HepG2 (cell line): Measurements from ENCODE around the gene PYGO1. TPM values are rescaled to one million over a fixed set of nuclear protein-coding genes. Genes with fewer than 3 reads are reported as not detected.

ENCODE experiments used
- AGO2 ChIP-seq: fragments of 200-400 bp; formaldehyde crosslinking; optimal IDR thresholded peaks from 2 replicates; pipeline ENCODE3; 2017; ENCODE audit warnings: mild to moderate bottlenecking, low read depth, low read length, moderate library complexity
- BRF2 ChIP-seq: sonication (generic); formaldehyde crosslinking; IDR thresholded peaks from 2 replicates; pipeline ENCODE4 v1.8.1; 2022; ENCODE audit warnings: mild to moderate bottlenecking, missing genetic modification reagents
- ERF ChIP-seq: IDR thresholded peaks from 2 replicates; pipeline ENCODE4 v1.6.1; 2018; ENCODE audit warnings: missing biosample characterization, missing genetic modification reagents
- NR2C2 ChIP-seq: sonication (generic); formaldehyde crosslinking; IDR thresholded peaks from 2 replicates; pipeline ENCODE4 v1.4.0; 2020; ENCODE audit warnings: missing genetic modification reagents, mild to moderate bottlenecking, moderate library complexity, borderline replicate concordance
- ONECUT2 ChIP-seq: sonication (generic); formaldehyde crosslinking; IDR thresholded peaks from 2 replicates; pipeline ENCODE4 v1.4.0; 2020; ENCODE audit warnings: missing genetic modification reagents
- RORA ChIP-seq: sonication (generic); formaldehyde crosslinking; IDR thresholded peaks from 2 replicates; pipeline ENCODE4 v1.5.0; 2020; ENCODE audit warnings: mild to moderate bottlenecking, missing genetic modification reagents, moderate library complexity
- SP2 ChIP-seq: sonication (generic); formaldehyde crosslinking; IDR thresholded peaks from 2 replicates; pipeline ENCODE4 v1.5.1; 2020; ENCODE audit warnings: mild to moderate bottlenecking, missing genetic modification reagents
- TGIF2 ChIP-seq: IDR thresholded peaks from 2 replicates; pipeline ENCODE4 v1.6.1; 2016; ENCODE audit warnings: control low read depth, missing compliant biosample characterization
- ZFP41 ChIP-seq: sonication (generic); formaldehyde crosslinking; IDR thresholded peaks from 2 replicates; pipeline ENCODE4 v1.4.0; 2020; ENCODE audit warnings: mild to moderate bottlenecking, missing genetic modification reagents, borderline replicate concordance
- ZMAT3 ChIP-seq: sonication (generic); formaldehyde crosslinking; conservative IDR thresholded peaks from 2 replicates; pipeline ENCODE4 v1.7.0; 2021; ENCODE audit warnings: missing genetic modification reagents
- ZNF264 ChIP-seq: sonication (generic); formaldehyde crosslinking; IDR thresholded peaks from 2 replicates; pipeline ENCODE4 v1.4.0; 2020; ENCODE audit warnings: missing genetic modification reagents
- ZNF703 ChIP-seq: sonication (generic); formaldehyde crosslinking; IDR thresholded peaks from 2 replicates; pipeline ENCODE4 v1.5.1; 2020; ENCODE audit warnings: missing genetic modification reagents, mild to moderate bottlenecking, moderate library complexity, borderline replicate concordance
- polyA plus RNA-seq, 8 experiments: library from polyadenylated mRNA; depleted of rRNA in 3 of 8; stranded (reverse) in 7 of 8; unstranded in 1 of 8; fragments of >200 nt; fragmentation: Illumina TruSeq in 4 of 8; extraction: Trizol in 4 of 8; gene quantifications; 2 replicates each; pipeline versions ENCODE4 v1.2.1 to v1.2.3, GENCODE V29; 2011 to 2016; ENCODE audit warnings: low read depth in 4 of 8, missing spikeins in 1 of 8, mixed read lengths in 1 of 8; ENCODE audit not compliant: insufficient read depth in 1 of 8
- total RNA-seq, 5 experiments: library from RNA; depleted of rRNA; stranded (reverse); fragments of >200 nt; fragmentation: Illumina TruSeq; extraction: Trizol; gene quantifications; 2 replicates each; pipeline ENCODE4 v1.2.3, GENCODE V29; 2016; ENCODE audit warnings: low read depth in 1 of 5
- TF ChIP-seq, protein P1 (sequence below): IDR thresholded peaks from 2 replicates; pipeline ENCODE4 v1.4.0; 2020; ENCODE audit warnings: mild to moderate bottlenecking, missing genetic modification reagents
- TF ChIP-seq, protein P2 (sequence below): sonication (generic); formaldehyde crosslinking; IDR thresholded peaks from 2 replicates; pipeline ENCODE4 v1.9.0; 2021; ENCODE audit warnings: missing genetic modification reagents, borderline replicate concordance

The PYGO1 gene
- total and polyA plus RNA-seq, 2 of the 13 experiments (the other 11 are each of a cell fraction or from before 2014, with no cell fraction given): 1.1 to 1.8 TPM

DNA sequence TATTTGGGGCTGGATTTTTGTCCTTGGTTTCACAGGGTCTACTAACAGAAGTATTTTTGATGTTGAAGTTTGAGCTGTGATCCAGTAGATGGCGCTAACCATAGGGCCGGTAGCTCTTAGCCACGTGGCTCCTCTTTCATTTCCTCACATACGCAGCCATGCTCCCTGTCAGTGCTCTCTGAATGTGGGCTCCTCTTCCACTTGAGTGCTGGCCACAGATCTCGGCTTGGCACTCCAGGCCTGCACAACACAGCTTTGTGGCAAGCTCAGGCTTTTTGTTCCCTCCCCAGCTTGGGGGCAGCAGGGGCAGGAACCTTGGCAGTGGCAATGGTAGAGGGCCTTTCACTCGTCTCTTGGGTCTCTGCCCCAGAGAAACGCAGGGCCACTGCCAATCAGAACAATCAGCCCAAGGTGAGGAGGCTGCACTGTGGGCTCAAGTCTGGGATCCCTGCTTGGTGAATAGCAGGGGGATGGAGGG, 61.5 kb downstream of the PYGO1 start (continued):
- 0 out of 2 replicates have a peak, but pooled peaks have one; percentile 51 for TF ChIP-seq ZFP41 (CRISPR knock-in tag)
- TF ChIP-seq ZMAT3 (CRISPR knock-in tag): no peak
- TF ChIP-seq, protein P1, sequence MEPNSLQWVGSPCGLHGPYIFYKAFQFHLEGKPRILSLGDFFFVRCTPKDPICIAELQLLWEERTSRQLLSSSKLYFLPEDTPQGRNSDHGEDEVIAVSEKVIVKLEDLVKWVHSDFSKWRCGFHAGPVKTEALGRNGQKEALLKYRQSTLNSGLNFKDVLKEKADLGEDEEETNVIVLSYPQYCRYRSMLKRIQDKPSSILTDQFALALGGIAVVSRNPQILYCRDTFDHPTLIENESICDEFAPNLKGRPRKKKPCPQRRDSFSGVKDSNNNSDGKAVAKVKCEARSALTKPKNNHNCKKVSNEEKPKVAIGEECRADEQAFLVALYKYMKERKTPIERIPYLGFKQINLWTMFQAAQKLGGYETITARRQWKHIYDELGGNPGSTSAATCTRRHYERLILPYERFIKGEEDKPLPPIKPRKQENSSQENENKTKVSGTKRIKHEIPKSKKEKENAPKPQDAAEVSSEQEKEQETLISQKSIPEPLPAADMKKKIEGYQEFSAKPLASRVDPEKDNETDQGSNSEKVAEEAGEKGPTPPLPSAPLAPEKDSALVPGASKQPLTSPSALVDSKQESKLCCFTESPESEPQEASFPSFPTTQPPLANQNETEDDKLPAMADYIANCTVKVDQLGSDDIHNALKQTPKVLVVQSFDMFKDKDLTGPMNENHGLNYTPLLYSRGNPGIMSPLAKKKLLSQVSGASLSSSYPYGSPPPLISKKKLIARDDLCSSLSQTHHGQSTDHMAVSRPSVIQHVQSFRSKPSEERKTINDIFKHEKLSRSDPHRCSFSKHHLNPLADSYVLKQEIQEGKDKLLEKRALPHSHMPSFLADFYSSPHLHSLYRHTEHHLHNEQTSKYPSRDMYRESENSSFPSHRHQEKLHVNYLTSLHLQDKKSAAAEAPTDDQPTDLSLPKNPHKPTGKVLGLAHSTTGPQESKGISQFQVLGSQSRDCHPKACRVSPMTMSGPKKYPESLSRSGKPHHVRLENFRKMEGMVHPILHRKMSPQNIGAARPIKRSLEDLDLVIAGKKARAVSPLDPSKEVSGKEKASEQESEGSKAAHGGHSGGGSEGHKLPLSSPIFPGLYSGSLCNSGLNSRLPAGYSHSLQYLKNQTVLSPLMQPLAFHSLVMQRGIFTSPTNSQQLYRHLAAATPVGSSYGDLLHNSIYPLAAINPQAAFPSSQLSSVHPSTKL (CRISPR knock-in tag): 0 out of 2 replicates have a peak, but pooled peaks have one; percentile 15
- no peak for TF ChIP-seq BRF2 (CRISPR knock-in tag)
- peak; percentile 46; the same call in 1 of the 2 replicates for TF ChIP-seq ERF (CRISPR knock-in tag)
- TF ChIP-seq ZNF703 (CRISPR knock-in tag): no peak
- TF ChIP-seq RORA: no peak
- no peak for TF ChIP-seq ZNF264
- TF ChIP-seq, protein P2, sequence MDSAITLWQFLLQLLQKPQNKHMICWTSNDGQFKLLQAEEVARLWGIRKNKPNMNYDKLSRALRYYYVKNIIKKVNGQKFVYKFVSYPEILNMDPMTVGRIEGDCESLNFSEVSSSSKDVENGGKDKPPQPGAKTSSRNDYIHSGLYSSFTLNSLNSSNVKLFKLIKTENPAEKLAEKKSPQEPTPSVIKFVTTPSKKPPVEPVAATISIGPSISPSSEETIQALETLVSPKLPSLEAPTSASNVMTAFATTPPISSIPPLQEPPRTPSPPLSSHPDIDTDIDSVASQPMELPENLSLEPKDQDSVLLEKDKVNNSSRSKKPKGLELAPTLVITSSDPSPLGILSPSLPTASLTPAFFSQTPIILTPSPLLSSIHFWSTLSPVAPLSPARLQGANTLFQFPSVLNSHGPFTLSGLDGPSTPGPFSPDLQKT: no peak
- no peak for TF ChIP-seq SP2 (CRISPR knock-in tag)
- no peak for TF ChIP-seq ONECUT2 (CRISPR knock-in tag)
- no peak for TF ChIP-seq TGIF2 (CRISPR knock-in tag)
- no peak for TF ChIP-seq AGO2
- TF ChIP-seq NR2C2 (CRISPR knock-in tag): no peak
